Myocyte (in vitro differentiated cells): Measurements from ENCODE around the gene PANK1. TPM values are rescaled to one million over a fixed set of nuclear protein-coding genes. Genes with fewer than 3 reads are reported as not detected.

ENCODE experiments used
- DNase-seq: peaks from one replicate; pipeline ENCODE4 v3.0.0-alpha.2; 2012; ENCODE audit warnings: low read depth
- microRNA counts: library from miRNA; unstranded; fragments of <30 nt; microRNA quantifications from one replicate; lab custom pipeline; 2016
- microRNA-seq: library from miRNA; unstranded; fragments of <30 nt; microRNA quantifications from one replicate; pipeline ENCODE4, GENCODE V29; 2016
- total RNA-seq: library from RNA; depleted of rRNA; stranded (reverse); fragments of >200 nt; gene quantifications from 2 replicates; pipeline ENCODE4 v1.2.3, GENCODE V29; 2014

Gene PANK1
- total RNA-seq, 1 donor from 2014 or later: 21.9 TPM

DNA sequence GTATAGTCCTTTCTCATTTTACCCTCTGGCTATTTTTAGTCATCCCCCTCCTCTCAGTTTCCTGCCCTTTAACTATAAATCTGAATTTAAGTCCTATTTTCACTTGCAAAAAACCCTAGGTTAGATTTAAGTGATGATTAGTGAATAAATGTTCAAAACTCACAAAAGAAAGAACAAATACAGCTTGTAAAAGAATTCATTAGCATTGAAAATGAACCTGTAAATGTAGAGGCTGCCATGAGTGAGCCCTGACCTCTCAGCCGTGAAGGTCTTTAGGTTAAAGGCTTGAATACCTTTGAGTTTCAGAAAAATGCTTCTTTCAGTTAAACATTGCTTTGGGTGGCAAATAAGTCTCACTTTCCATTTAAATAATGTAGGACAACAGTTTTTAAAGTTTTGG is 107.7 kb downstream of the PANK1 start:
- no peak for DNase-seq

DNA sequence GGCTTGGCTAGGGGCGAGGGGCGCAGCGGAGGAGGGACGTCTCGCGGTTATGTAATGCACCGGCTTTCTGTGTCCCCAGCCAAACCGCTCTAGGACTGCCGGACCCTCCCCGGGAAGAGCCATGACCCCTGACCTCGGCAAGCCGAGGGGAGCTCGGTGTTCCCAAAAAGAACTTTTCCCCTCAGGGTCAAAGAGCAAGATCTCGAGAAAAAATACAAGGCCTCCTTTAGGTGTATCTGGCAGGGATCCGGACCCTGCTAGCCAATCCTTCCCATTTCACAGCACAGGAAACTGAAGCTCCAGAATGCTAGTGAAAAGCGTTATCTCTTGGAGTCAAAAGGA is 109.1 kb downstream of the PANK1 start:
- DNase-seq: no peak

DNA sequence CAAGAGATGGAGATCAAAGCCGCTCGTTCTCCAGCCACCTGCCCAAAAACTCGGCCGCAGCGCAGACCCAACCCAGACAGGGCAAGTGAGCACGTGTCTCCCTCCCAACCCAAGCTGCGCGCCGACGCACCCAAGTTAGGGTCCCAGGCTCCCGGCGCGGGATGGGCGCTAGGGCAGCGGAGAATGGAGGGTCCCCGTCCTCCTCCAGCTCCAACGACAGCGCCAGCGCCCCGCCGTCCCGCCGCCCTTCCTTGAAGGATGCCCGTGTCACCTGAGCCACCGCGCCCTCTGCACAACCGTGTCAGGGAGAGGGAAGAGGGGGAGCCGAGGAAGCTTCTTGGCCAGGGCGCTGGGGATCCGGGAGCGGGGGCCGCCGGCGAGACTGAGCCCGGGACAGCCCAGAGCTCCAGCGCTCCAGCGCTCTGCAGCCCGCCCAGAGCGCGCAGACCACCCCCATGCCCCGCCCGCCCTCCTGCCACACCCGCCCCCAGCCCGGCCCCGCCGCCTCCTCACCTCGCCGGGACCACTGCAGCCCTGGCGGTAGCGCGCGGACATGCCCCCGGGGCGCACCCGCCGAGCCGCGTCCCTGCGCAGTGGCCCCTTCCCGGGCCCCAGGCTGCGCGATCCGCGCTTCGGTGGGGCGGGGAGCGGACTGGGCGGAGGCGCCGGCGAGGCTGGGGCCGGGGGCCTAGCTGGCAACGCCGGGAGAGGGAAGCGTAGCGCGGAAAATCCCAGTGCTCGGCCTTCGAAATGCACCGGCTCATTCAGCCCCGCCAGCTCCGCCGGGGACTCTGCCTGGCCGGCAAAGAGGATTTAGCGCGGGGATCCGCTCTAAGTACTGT is 109.7 kb downstream of the PANK1 start, which contains the start of gene SLC16A12:
SLC16A12 (minus strand) TSS at position 424 of the 842 bp plus-strand sequence. CDS start 73,016 bp downstream, outside the sequence.
- DNase-seq: no peak

DNA sequence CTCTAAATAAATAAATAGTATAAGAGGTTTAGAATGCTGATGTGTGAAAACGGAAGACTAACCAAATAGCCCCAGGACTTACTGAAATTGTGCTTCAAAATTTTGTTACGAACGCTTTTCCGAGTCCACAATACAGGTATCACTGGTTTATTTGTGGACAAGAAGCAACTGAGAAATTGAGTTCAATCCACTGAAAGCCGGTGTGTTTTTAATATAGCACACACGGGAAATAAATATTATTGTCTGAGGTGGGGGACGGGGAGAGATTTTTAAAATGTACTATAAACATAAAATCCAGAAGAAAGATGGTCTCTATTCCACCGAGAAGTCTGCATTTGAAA is 110.2 kb downstream of the PANK1 start:
- DNase-seq: no peak

MicroRNAs encoded within 50 kb of the gene (microRNA counts, 767-probe panel; counts per million panel counts)
- 10,436 counts per million, percentile 42 among the panel's probes with 10 or more counts for microRNA hsa-miR-107 (lab: Ali Mortazavi, UCI)

Small RNAs within 50 kb of the gene (microRNA-seq; reads per million reads assigned to microRNA genes)
- 1,314 reads per million, percentile 84 among the genes with 10 or more reads in this experiment for gene MIR107

Other genes starting within 250 kb of the PANK1 start
- gene IFIT5, start 230.7 kb downstream of the PANK1 start, total RNA-seq: 19.5 and 21.6 TPM in 2 replicates
- 0.16 and 0.24 TPM in 2 replicates for gene SLC16A12, start 109.6 kb downstream of the PANK1 start, total RNA-seq
- 4.1 and 4.3 TPM in 2 replicates for gene KIF20B, start 56.3 kb upstream of the PANK1 start, total RNA-seq